Transverse colon (tissue), 4 donors: ENCODE results near the gene RPS6KA4.

Experiments used
- POLR2A ChIP-seq: fragments of 450-650 bp; IDR thresholded peaks from one replicate; pipeline ENCODE4 v1.6.1; 2016; ENCODE audit warnings: antibody characterized with exemption, mild to moderate bottlenecking, moderate library complexity
- POLR2AphosphoS5 ChIP-seq, 3 donors: sonication (generic); formaldehyde crosslinking; IDR thresholded peaks; one replicate each; pipeline ENCODE4 v1.6.1; 2016; ENCODE audit warnings: antibody characterized with exemption in 3 of 3
- TF ChIP-seq, protein P1 (sequence below), 5 experiments: fragments of 200-600 bp in 3 of 5; fragments of 450-650 bp in 2 of 5; sonication (generic) in 3 of 5; IDR thresholded peaks; 1 replicate in 2 of 5; 2 replicates in 3 of 5; pipeline ENCODE4 v1.5.1; 2016 to 2017; ENCODE audit warnings: antibody characterized with exemption in 5 of 5, inconsistent platforms in 3 of 5, mild to moderate bottlenecking in 2 of 5, moderate library complexity in 1 of 5

DNA sequence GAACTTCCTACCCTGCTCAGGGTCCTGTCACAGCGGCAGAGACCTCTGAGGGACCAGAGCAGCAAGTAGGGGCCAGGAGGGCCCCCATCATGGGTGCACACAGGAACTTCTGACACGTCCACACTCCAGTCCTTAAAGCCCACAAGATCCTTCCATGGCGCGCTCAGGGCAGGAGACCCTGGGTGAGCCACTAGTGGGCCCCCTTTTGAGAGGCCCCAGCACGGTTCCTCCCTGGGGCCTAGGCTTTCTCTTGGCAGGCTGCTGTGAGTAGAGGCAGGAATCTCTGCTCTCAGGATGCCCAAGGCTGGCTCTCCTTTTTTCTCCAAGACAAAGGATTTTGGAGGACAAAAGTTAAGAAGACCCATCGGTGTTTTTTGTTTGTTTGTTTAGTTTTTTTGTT lies 22.4 kb downstream of the RPS6KA4 start:
- TF ChIP-seq, protein P1, sequence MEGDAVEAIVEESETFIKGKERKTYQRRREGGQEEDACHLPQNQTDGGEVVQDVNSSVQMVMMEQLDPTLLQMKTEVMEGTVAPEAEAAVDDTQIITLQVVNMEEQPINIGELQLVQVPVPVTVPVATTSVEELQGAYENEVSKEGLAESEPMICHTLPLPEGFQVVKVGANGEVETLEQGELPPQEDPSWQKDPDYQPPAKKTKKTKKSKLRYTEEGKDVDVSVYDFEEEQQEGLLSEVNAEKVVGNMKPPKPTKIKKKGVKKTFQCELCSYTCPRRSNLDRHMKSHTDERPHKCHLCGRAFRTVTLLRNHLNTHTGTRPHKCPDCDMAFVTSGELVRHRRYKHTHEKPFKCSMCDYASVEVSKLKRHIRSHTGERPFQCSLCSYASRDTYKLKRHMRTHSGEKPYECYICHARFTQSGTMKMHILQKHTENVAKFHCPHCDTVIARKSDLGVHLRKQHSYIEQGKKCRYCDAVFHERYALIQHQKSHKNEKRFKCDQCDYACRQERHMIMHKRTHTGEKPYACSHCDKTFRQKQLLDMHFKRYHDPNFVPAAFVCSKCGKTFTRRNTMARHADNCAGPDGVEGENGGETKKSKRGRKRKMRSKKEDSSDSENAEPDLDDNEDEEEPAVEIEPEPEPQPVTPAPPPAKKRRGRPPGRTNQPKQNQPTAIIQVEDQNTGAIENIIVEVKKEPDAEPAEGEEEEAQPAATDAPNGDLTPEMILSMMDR (IDR thresholded peaks at IDR 0.05): no peak
- TF ChIP-seq POLR2AphosphoS5 (IDR thresholded peaks at IDR 0.05) (no peak), POLR2A (no peak)
